ENCODE data around the gene CHRM4. TPM values are rescaled to one million over a fixed set of nuclear protein-coding genes. Genes with fewer than 3 reads are reported as not detected.

The CHRM4 gene
- total and polyA plus RNA-seq, 12 donors, result 0.14 to 0.81 (median 0.39) TPM; not detected in 6

- Histone ChIP-seq H3K9me3 (replicated peaks in 1 of 3) (no peaks in the 10 kb centered on the region), H3K4me3 (no peak overlapping the region), H3K27ac (no peak overlapping the region), H3K4me1 (replicated peaks in 1 of 2) (peaks cover 20 to 37% of the 10 kb centered on the region in 2 donors), H3K36me3 (replicated peaks in 1 of 2) (no peaks in the 10 kb centered on the region), H3K27me3 (no peaks in the 10 kb centered on the region)
- TF ChIP-seq POLR2A (IDR thresholded peaks at IDR 0.05), result no peak
- no peak for TF ChIP-seq CTCF (IDR thresholded peaks at IDR 0.05)
- 74 to 89% (median 82%) methylated on average over 1 of the region's 1 CpG for WGBS, 4 donors
- intact Hi-C loops (cut with DNase I), result no loop called here
- DNase-seq, result no peak
Observed at GRCh38 chr11:46359953-46360352, 31.6 kb downstream of the CHRM4 start.

- H3K4me1 ChIP-seq (replicated peaks in 1 of 2), result peaks cover 14 to 30% of the 10 kb centered on the region in 2 donors
- TF ChIP-seq CTCF (IDR thresholded peaks at IDR 0.05), result no peak
- TF ChIP-seq POLR2A (IDR thresholded peaks at IDR 0.05), result no peak
- no peak overlapping the region for H3K4me3 ChIP-seq
- no peak overlapping the region for H3K27ac ChIP-seq
- intact Hi-C loops (cut with DNase I), result no loop called here
- no peaks in the 10 kb centered on the region for H3K27me3 ChIP-seq
- H3K36me3 ChIP-seq (replicated peaks in 1 of 2), result no peaks in the 10 kb centered on the region
- no peaks in the 10 kb centered on the region for H3K9me3 ChIP-seq (replicated peaks in 1 of 3)
- 81 to 92% (median 87%) methylated on average over 5 to 11 of the region's 11 CpGs for WGBS, 4 donors
- DNase-seq, result no peak
Observed at GRCh38 chr11:46357483-46357936, 34.1 kb downstream of the CHRM4 start.

- H3K9me3 ChIP-seq (replicated peaks in 1 of 3), result no peaks in the 10 kb centered on the region
- 74 to 86% (median 80%) methylated on average over 7 of the region's 7 CpGs for WGBS, 4 donors
Observed at GRCh38 chr11:46356924-46357482, 34.6 kb downstream of the CHRM4 start.

GRCh38 chr11:46353698-46354097, 37.9 kb downstream of the CHRM4 start:
- no peaks in the 10 kb centered on the region for H3K27me3 ChIP-seq
- TF ChIP-seq POLR2A (IDR thresholded peaks at IDR 0.05) (no peak), CTCF (IDR thresholded peaks at IDR 0.05) (no peak)
- H3K27ac ChIP-seq, result no peak overlapping the region
- WGBS, 4 donors, result 65 to 80% (median 72%) methylated on average over 3 to 9 of the region's 9 CpGs
- intact Hi-C loops (cut with DNase I), result no loop called here
- peaks cover 21 to 29% of the 10 kb centered on the region in 2 donors for H3K4me1 ChIP-seq (replicated peaks in 1 of 2)
- no peaks in the 10 kb centered on the region for H3K36me3 ChIP-seq (replicated peaks in 1 of 2)
- H3K4me3 ChIP-seq, result no peak overlapping the region
- H3K9me3 ChIP-seq (replicated peaks in 1 of 3), result no peaks in the 10 kb centered on the region
- DNase-seq, result no peak

More at GRCh38 chr11:46356924-46357482, 34.6 kb downstream of the CHRM4 start:
- H3K27me3 ChIP-seq, result no peaks in the 10 kb centered on the region
- H3K36me3 ChIP-seq (replicated peaks in 1 of 2), result no peaks in the 10 kb centered on the region
- H3K4me3 ChIP-seq, result no peak overlapping the region
- TF ChIP-seq CTCF (IDR thresholded peaks at IDR 0.05) (no peak), POLR2A (IDR thresholded peaks at IDR 0.05) (no peak)
- intact Hi-C loops (cut with DNase I), result no loop called here
- H3K4me1 ChIP-seq (replicated peaks in 1 of 2), result peaks cover 15 to 30% of the 10 kb centered on the region in 2 donors
- H3K27ac ChIP-seq, result no peak overlapping the region
- no peak for DNase-seq
